ENCODE measurements around the gene FHIT.

The FHIT gene

GRCh38 chr3:59886790-59887189, 1364.5 kb downstream of the FHIT start:
- DNase-seq, result no peak

GRCh38 chr3:59885899-59886400, 1365.3 kb downstream of the FHIT start:
- no peak for DNase-seq

- DNase-seq, result no peak
These were observed 1366.2 kb downstream of the FHIT start for GRCh38 chr3:59885101-59885500.

DNA sequence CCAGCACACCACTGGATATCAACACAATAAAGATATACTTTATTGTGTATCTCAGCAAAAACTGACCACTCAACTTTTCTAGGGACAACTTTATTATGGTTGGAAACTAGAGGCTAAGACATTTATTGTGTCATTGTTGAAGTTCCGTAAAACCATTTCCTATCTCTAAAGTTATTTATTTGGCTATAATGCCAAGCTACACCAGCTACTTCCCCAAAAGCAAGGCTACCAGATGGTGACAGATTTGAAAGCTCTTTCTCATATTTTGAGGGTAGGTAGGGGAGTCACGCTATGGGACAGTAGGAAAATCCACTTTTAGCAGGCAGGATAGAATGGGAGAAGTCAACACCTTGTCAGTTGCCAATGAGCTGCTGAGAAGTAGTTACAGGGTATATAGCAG, 1366.8 kb downstream of the FHIT start:
- DNase-seq, result no peak

- DNase-seq, result no peak
These were observed 1368.5 kb downstream of the FHIT start for GRCh38 chr3:59882746-59883145.

DNA sequence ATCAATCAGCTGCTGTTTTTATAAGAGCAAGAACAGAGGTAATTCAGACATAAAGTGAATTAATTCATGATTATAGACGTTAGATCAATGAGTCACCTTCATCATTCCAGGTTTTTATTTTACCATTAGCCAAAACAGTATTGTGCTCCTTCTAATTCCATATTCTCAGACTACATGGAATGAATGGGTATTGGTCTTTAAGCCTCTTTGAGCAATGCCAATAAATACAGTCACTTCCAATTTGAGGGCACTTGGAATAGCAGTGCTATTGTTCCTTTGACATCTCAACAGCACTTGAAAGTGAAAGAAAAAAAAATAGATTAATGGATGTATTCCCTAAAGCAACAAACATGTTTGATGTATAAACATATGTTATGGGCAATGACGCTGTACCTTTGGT, 1370.5 kb downstream of the FHIT start:
- peak; percentile 1 for DNase-seq

DNA sequence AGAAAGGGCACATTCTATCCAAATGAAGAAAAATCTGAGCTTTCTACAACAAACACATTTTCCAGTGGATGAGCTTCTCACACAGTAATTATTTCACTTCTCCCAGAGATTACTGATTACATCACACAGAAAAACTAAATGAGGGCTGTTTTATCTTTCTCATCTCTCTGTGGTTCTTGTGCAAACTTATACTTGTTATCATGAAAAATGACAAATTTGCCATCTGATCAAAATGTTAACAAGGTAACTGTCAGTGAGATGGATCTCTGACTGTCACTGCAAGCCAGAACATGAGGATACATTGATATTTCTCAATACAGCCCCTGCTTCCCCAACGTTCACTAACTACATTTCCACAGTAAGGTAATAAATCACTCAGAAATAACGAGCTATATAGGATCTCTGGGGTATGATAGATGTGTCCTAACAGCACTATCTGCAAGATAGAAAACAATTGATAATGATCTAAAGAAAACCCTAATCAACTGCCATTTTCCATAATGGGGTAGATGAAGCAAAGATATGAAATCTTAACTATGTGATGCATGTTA, 1372.1 kb downstream of the FHIT start:
- DNase-seq, result no peak

DNA sequence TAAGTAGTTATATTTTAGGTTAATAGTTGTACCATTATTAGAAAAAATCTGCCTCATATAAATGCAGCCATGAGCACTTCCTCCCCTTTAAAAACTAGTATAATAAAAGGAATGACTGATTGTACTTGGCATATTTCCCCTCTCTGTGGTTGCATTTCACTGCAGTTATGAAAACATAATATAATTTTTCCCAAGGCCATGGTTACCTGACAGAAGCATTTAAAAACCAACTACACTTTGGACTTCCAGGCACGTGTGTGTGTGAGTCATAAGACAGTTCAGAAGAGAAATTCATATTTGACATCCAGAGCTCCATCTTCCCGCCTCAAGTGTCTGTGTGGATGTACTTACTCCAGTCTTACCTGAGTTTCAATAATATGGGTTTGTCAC, 1373.2 kb downstream of the FHIT start:
- no peak for DNase-seq

DNA sequence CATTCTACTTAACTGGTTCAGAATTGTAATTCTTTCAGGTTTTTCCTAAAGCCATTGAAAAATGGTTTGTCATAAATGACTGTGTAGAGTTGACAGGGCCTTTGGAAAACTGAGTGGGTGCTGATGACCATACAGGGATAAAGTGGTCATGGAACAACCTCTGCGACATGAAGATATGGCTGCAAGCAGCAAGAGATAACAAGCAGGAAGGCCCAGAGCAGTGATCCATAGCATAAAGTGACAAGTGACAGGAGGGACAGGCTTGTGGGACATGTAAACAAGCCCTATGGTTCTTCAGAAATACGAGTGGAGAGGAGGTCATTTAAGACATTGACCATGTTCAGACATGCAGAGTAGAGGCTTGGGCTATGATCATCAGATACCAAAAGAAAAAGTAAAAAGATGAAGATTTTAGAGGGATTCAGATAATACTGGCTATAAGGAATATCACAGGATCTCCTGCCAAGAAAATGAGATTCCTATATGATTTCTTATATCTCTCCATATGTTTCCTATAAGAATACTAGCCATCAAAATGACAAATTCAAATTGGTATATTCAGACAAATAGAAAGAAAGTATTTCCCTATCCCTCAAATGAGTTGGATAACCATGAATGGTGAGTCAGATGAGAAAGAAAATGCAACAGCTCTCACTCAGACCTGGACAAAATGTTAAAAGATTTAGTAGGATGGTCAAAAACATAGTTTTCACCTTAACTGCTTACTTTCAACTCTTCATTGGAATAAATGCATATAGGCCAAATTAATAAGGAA, 1373.8 kb downstream of the FHIT start:
- DNase-seq, result no peak

DNA sequence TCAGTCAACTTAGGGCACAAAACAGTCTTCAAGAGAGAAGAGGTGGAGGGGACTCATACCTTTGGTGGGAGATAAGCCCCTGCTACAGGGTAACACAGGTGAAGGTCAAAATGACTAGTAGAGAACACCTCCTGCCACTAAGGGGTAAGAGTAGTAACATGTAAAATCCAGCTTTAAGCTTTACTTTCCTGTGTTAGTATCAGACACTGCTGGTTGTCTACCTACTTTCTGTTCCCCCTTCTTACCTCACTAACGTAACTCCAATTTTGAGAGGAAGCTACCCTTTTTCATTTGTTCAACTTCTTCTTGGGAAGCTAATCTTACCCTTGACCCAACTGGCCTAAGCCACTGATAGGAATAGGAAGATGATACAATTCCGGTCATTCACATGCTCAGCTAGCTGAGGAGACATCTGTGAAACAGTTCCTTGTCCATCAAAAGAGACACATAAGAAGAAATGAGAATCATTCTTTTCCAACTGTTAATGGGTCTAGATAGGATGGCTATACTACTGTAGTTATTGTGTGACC, 1374.7 kb downstream of the FHIT start:
- no peak for DNase-seq

GRCh38 chr3:59873576-59874230, 1377.5 kb downstream of the FHIT start:
- no peak for DNase-seq

GRCh38 chr3:59872128-59872527, 1379.1 kb downstream of the FHIT start:
- DNase-seq, result no peak

DNA sequence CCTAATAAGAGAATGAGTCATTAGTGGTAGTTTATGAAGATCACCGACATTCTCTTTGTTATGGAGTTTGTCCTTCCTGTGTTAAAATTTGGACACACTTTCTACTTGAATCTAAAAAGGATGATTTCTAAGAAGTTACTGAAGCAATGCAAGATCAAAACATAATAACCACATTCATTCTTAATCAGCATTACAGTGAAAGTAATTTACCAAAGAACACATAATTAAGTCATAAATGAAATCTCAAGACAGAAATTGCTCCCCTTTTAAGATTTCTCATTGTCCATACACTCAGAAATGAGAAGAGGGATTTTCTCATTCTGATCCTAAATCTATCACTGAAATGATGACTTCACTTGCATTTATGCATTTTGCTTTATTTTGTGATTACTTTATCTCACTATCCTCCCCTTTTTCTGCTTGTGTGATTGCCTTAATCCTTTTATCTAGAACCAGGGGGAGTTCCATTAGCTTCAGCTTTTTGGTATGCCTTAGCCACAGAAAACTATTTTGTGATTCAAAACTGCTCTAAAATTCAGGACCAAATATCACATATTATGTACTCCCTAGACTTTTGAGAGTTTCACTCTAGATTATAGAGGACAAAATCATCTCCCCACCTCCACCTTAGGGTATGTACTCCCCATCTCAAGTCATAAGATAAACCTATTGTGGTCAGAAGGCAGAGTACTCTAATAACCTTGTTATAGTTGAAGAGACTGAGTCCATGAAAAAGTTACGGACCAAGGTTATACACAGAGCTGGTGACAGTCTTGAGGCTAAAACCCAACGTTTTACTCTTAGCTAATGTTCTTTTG, 1383.9 kb downstream of the FHIT start:
- no peak for DNase-seq

GRCh38 chr3:59866076-59866475, 1385.2 kb downstream of the FHIT start:
- no peak for DNase-seq

DNA sequence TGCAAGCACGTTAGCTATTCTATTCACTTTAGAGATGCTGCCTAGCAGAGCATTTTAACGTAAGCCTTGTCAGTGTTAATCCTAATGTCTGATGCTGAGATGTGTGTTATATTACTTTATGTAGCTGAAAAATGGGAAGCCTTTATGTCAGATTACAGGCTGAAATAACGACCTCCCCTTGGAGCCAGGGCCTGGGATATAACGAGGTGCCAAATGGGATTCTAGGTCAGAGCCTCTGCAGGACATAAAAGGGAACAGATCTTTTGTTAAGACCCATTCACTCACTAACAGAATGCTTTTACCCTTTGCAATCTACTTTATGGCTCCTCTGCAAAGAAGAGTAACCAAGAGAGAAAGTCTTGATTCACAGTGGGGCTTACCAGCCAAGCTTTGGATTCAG, 1385.9 kb downstream of the FHIT start:
- no peak for DNase-seq

DNA sequence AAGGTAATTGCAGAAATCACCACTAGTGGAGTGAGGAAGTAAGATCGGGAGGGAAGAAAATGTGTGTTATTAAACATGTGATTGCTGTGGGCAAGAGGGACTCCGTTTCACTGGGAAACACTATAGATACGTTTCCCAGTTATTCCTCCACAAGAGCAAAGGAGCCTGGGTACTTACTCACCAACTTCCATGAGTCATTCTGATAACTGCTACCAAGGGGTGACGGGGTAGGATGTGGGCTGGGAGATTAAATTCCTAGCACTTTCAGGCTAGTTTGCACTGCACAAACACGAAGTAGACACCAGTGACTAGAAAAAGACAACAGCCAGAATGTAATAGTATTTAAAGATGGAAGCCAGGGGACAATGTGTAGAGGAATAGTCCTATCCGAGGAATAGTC, 1388.6 kb downstream of the FHIT start:
- DNase-seq, result no peak

DNA sequence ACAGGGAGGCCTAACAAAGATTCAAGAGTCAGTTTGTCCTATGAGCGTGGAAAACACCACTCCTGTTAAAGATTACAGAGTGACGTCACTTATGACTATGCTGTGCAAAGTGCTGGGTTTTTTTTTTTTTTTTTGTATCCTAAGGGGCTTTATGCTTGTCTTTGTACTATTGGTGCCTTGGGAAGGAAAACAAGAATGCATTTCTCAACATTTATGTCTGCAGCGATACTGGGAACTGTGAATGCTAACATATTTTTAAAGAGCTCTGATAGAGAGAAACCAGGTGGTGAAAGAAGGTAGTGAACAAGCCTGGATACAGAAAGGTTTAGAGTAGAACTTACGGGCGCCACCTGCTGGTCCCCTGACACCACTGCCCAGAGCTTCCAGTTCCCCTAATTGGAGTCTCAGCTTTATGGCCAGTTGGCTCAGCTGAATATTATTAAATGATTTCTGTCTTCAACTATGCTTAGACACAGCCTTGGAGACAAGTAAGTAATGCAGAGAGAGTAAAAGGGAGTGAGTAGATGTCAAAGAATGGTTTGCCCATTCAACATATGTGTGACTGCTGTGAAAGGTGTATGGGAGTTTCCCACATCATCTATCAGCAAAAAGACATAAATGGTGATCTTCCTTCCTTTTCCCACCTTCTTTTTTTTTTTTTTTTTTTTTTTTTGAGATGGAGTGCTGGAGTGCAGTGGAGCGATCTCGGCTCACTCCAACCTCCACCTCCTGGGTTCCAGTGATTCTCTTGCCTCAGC, 1393.5 kb downstream of the FHIT start:
- peak; percentile 54 for DNase-seq

DNA sequence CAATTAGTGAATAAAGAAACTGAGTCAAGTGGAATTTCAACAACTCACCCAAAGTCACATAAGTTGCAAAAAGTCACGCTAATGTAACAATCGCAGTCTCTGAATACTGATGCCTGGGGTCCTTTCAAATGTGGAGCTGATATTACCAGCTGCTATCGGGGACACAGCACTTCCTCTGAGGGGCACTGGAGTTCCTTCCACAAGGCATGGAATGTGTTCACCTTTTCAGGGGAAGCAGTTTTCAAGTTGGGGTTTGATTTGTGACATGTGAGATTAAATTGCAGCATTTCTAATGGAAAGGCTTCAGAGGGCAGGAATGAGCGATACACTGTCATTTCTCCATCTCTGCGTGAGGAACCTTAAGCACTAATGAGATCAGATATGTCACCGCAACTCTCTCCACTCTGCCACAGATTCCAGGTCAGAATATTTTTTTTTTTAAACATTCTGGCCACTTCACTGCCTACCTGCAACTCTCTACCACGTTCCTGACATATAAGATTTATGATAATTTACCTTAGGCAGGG, 1394.3 kb downstream of the FHIT start:
- DNase-seq, result no peak

GRCh38 chr3:59854061-59854709, 1397.1 kb downstream of the FHIT start:
- DNase-seq, result no peak

GRCh38 chr3:59850417-59850816, 1400.8 kb downstream of the FHIT start:
- no peak for DNase-seq

GRCh38 chr3:59845386-59845785, 1405.9 kb downstream of the FHIT start:
- no peak for DNase-seq
